ENCODE data around the gene SAXO1. TPM values are rescaled to one million over a fixed set of nuclear protein-coding genes. Genes with fewer than 3 reads are reported as not detected.

The SAXO1 gene
- total RNA-seq, 1 experiment from 2014 or later, result not detected

GRCh38 chr9:18976221-18976708, 56.7 kb downstream of the SAXO1 start:
- ChIA-PET CTCF (interaction anchor here (0.5 kb wide), 1 partner anchor 162 kb away, joined by 6 read pairs; no protein-coding TSS in a partner anchor), POLR2A (no interaction called here)
- no peaks in the 10 kb centered on the region for H3K9me3 ChIP-seq (ENCODE audit: control insufficient read depth, insufficient read depth, low read depth, low read length)
- intact Hi-C loops (cut with micrococcal nuclease; ENCODE audit: unreplicated experiment), result no loop called here
- ATAC-seq (no peak), DNase-seq (ENCODE audit: low read depth, low spot score) (no peak)
- H3K27ac ChIP-seq (ENCODE audit: low read length), result no peak overlapping the region
- H3K36me3 ChIP-seq (ENCODE audit: control insufficient read depth, insufficient read depth, low read length), result no peaks in the 10 kb centered on the region
- no peaks in the 10 kb centered on the region for H3K27me3 ChIP-seq (ENCODE audit: control insufficient read depth, insufficient read depth, low read length)
- no peaks in the 10 kb centered on the region for H3K4me1 ChIP-seq (ENCODE audit: control insufficient read depth, insufficient read depth, low read length)
- TF ChIP-seq REST (IDR thresholded peaks at IDR 0.05; ENCODE audit: insufficient read depth in 1 of 2, low read depth in 2 of 2, low read length in 1 of 2) (no peak), CTCF (IDR thresholded peaks at IDR 0.05) (no peak), POLR2AphosphoS5 (IDR thresholded peaks at IDR 0.05; ENCODE audit: low read depth, low read length) (no peak), SIN3A (IDR thresholded peaks at IDR 0.05; ENCODE audit: borderline replicate concordance, insufficient read depth, low read depth, low read length) (no peak), TCF7L2 (IDR thresholded peaks at IDR 0.05; ENCODE audit: low read depth, low read length) (no peak)
- H3K4me3 ChIP-seq (ENCODE audit: low read depth in 2 of 2, low read length in 2 of 2), result no peak overlapping the region
- in situ Hi-C loops (cut with HindIII; ENCODE audit: low pct_unique_long_range_greater_than_20kb, low sequenced_read_pairs), result no loop called here
- BruUV-seq (replicated peaks), result no TSS peak

GRCh38 chr9:18973348-18973747, 59.7 kb downstream of the SAXO1 start:
- ChIA-PET POLR2A (no interaction called here), CTCF (no interaction called here)
- H3K9me3 ChIP-seq (ENCODE audit: control insufficient read depth, insufficient read depth, low read depth, low read length), result no peaks in the 10 kb centered on the region
- no peak for DNase-seq (ENCODE audit: low read depth, low spot score)
- no peaks in the 10 kb centered on the region for H3K27me3 ChIP-seq (ENCODE audit: control insufficient read depth, insufficient read depth, low read length)
- in situ Hi-C loops (cut with HindIII; ENCODE audit: low pct_unique_long_range_greater_than_20kb, low sequenced_read_pairs) (no loop called here), intact Hi-C loops (cut with micrococcal nuclease; ENCODE audit: unreplicated experiment) (no loop called here)
- no peaks in the 10 kb centered on the region for H3K36me3 ChIP-seq (ENCODE audit: control insufficient read depth, insufficient read depth, low read length)
- H3K27ac ChIP-seq (ENCODE audit: low read length), result no peak overlapping the region
- H3K4me3 ChIP-seq (ENCODE audit: low read depth in 2 of 2, low read length in 2 of 2), result no peak overlapping the region
- TF ChIP-seq POLR2AphosphoS5 (IDR thresholded peaks at IDR 0.05; ENCODE audit: low read depth, low read length) (no peak), REST (IDR thresholded peaks at IDR 0.05; ENCODE audit: insufficient read depth in 1 of 2, low read depth in 2 of 2, low read length in 1 of 2) (no peak), SIN3A (IDR thresholded peaks at IDR 0.05; ENCODE audit: borderline replicate concordance, insufficient read depth, low read depth, low read length) (no peak), CTCF (IDR thresholded peaks at IDR 0.05) (no peak), TCF7L2 (IDR thresholded peaks at IDR 0.05; ENCODE audit: low read depth, low read length) (no peak)
- no TSS peak for BruUV-seq (replicated peaks)
- H3K4me1 ChIP-seq (ENCODE audit: control insufficient read depth, insufficient read depth, low read length), result no peaks in the 10 kb centered on the region
- no peak for ATAC-seq
